GM23338 (cell line): ENCODE data around the gene YPEL4.

Experiments used
- CTCF ChIP-seq, 2 experiments: fragments of 200-600 bp in 1 of 2; sonication (generic) in 1 of 2; conservative IDR thresholded peaks; 2 replicates each; pipeline versions ENCODE4 v1.5.1 to v1.6.1; 2016 to 2017; ENCODE audit warnings: antibody characterized with exemption in 2 of 2, low read depth in 2 of 2, mild to moderate bottlenecking in 2 of 2, moderate library complexity in 1 of 2
- EZH2phosphoT487 ChIP-seq: fragments of 200-600 bp; sonication (generic); IDR thresholded peaks from one replicate; pipeline ENCODE4 v1.8.1; 2018; ENCODE audit warnings: antibody characterized with exemption; ENCODE audit not compliant: unreplicated experiment
- POLR2AphosphoS5 ChIP-seq: IDR thresholded peaks from 2 replicates; pipeline ENCODE4 v1.6.1; 2016; ENCODE audit warnings: antibody characterized with exemption, low read depth

GRCh38 chr11:57674251-57674650 is 24.5 kb upstream of the YPEL4 start:
- TF ChIP-seq EZH2phosphoT487, result no peak
- no peak for TF ChIP-seq CTCF (conservative IDR thresholded peaks at IDR 0.05; ENCODE audit: low read depth in 2 of 2)
- TF ChIP-seq POLR2AphosphoS5, result no peak
